HepG2 (cell line): Measurements from ENCODE around the gene ACSM6. TPM values are rescaled to one million over a fixed set of nuclear protein-coding genes. Genes with fewer than 3 reads are reported as not detected.

ENCODE experiments used
- ATRX ChIP-seq: sonication (generic); formaldehyde crosslinking; IDR thresholded peaks from 2 replicates; pipeline ENCODE4 v1.4.0; 2020; ENCODE audit warnings: missing genetic modification reagents, borderline replicate concordance
- HOXA3 ChIP-seq: sonication (generic); formaldehyde crosslinking; IDR thresholded peaks from 2 replicates; pipeline ENCODE4 v1.5.0; 2020; ENCODE audit warnings: missing genetic modification reagents
- PCBP2 ChIP-seq: fragments of 200-400 bp; formaldehyde crosslinking; optimal IDR thresholded peaks from 2 replicates; pipeline ENCODE3; 2018; ENCODE audit warnings: low read length, low read depth; ENCODE audit not compliant: poor library complexity, severe bottlenecking
- PHF21A ChIP-seq: sonication (generic); formaldehyde crosslinking; IDR thresholded peaks from 2 replicates; pipeline ENCODE4 v1.5.0; 2020; ENCODE audit warnings: mild to moderate bottlenecking, missing genetic modification reagents
- RELA ChIP-seq: sonication (generic); formaldehyde crosslinking; IDR thresholded peaks from 2 replicates; pipeline ENCODE4 v1.4.0; 2020; ENCODE audit warnings: missing genetic modification reagents
- YEATS2 ChIP-seq: sonication (generic); formaldehyde crosslinking; IDR thresholded peaks from 2 replicates; pipeline ENCODE4 v1.4.0; 2020; ENCODE audit warnings: missing genetic modification reagents, borderline replicate concordance
- ZMYM4 ChIP-seq: sonication (generic); formaldehyde crosslinking; IDR thresholded peaks from 2 replicates; pipeline ENCODE4 v1.8.1; 2023; ENCODE audit warnings: mild to moderate bottlenecking, missing genetic modification reagents
- ZNF101 ChIP-seq: sonication (generic); formaldehyde crosslinking; IDR thresholded peaks from 2 replicates; pipeline ENCODE4 v1.4.0; 2020; ENCODE audit warnings: mild to moderate bottlenecking, low read depth, missing genetic modification reagents, borderline replicate concordance
- ZNF329 ChIP-seq: sonication (generic); formaldehyde crosslinking; IDR thresholded peaks from 2 replicates; pipeline ENCODE4 v1.9.0; 2021; ENCODE audit warnings: low read depth, mild to moderate bottlenecking, missing genetic modification reagents
- ZNF510 ChIP-seq: sonication (generic); formaldehyde crosslinking; IDR thresholded peaks from 2 replicates; pipeline ENCODE4 v1.4.0; 2020; ENCODE audit warnings: low read depth, mild to moderate bottlenecking, missing genetic modification reagents
- ZSCAN29 ChIP-seq: sonication (generic); formaldehyde crosslinking; conservative IDR thresholded peaks from 2 replicates; pipeline ENCODE4 v1.4.0; 2020; ENCODE audit warnings: mild to moderate bottlenecking, missing genetic modification reagents
- ZSCAN30 ChIP-seq: sonication (generic); formaldehyde crosslinking; IDR thresholded peaks from 2 replicates; pipeline ENCODE4 v1.5.0; 2020; ENCODE audit warnings: mild to moderate bottlenecking, missing genetic modification reagents
- polyA plus RNA-seq, 8 experiments: library from polyadenylated mRNA; depleted of rRNA in 3 of 8; stranded (reverse) in 7 of 8; unstranded in 1 of 8; fragments of >200 nt; fragmentation: Illumina TruSeq in 4 of 8; extraction: Trizol in 4 of 8; gene quantifications; 2 replicates each; pipeline versions ENCODE4 v1.2.1 to v1.2.3, GENCODE V29; 2011 to 2016; ENCODE audit warnings: low read depth in 4 of 8, missing spikeins in 1 of 8, mixed read lengths in 1 of 8; ENCODE audit not compliant: insufficient read depth in 1 of 8
- total RNA-seq, 5 experiments: library from RNA; depleted of rRNA; stranded (reverse); fragments of >200 nt; fragmentation: Illumina TruSeq; extraction: Trizol; gene quantifications; 2 replicates each; pipeline ENCODE4 v1.2.3, GENCODE V29; 2016; ENCODE audit warnings: low read depth in 1 of 5
- TF ChIP-seq, protein P1 (sequence below): sonication (generic); formaldehyde crosslinking; IDR thresholded peaks from 2 replicates; pipeline ENCODE4 v1.5.0; 2020; ENCODE audit warnings: missing genetic modification reagents
- TF ChIP-seq, protein P2 (sequence below): sonication (generic); formaldehyde crosslinking; IDR thresholded peaks from 2 replicates; pipeline ENCODE4 v1.5.1; 2020; ENCODE audit warnings: mild to moderate bottlenecking, moderate library complexity, missing genetic modification reagents
- TF ChIP-seq, protein P3 (sequence below): IDR thresholded peaks from 2 replicates; pipeline ENCODE4 v1.6.1; 2016; ENCODE audit warnings: low read depth
- TF ChIP-seq, protein P4 (sequence below), 2 experiments: sonication (generic) in 1 of 2; formaldehyde crosslinking in 1 of 2; IDR thresholded peaks; 2 replicates each; pipeline versions ENCODE4 v1.4.0 to v1.6.1; 2018 to 2020; ENCODE audit warnings: missing genetic modification reagents in 2 of 2, borderline replicate concordance in 1 of 2, low read depth in 1 of 2, mild to moderate bottlenecking in 1 of 2, missing biosample characterization in 1 of 2
- TF ChIP-seq, protein P5 (sequence below): sonication (generic); formaldehyde crosslinking; IDR thresholded peaks from 2 replicates; pipeline ENCODE4 v1.4.0; 2020; ENCODE audit warnings: mild to moderate bottlenecking, missing genetic modification reagents
- TF ChIP-seq, protein P6 (sequence below): sonication (generic); formaldehyde crosslinking; IDR thresholded peaks from 2 replicates; pipeline ENCODE4 v1.4.0; 2020; ENCODE audit warnings: mild to moderate bottlenecking, missing genetic modification reagents
- TF ChIP-seq, protein P7 (sequence below): sonication (generic); formaldehyde crosslinking; IDR thresholded peaks from 2 replicates; pipeline ENCODE4 v1.4.0; 2020; ENCODE audit warnings: missing genetic modification reagents

The ACSM6 gene
- total and polyA plus RNA-seq, 2 of the 13 experiments (the other 11 are each of a cell fraction or from before 2014, with no cell fraction given) = not detected

DNA sequence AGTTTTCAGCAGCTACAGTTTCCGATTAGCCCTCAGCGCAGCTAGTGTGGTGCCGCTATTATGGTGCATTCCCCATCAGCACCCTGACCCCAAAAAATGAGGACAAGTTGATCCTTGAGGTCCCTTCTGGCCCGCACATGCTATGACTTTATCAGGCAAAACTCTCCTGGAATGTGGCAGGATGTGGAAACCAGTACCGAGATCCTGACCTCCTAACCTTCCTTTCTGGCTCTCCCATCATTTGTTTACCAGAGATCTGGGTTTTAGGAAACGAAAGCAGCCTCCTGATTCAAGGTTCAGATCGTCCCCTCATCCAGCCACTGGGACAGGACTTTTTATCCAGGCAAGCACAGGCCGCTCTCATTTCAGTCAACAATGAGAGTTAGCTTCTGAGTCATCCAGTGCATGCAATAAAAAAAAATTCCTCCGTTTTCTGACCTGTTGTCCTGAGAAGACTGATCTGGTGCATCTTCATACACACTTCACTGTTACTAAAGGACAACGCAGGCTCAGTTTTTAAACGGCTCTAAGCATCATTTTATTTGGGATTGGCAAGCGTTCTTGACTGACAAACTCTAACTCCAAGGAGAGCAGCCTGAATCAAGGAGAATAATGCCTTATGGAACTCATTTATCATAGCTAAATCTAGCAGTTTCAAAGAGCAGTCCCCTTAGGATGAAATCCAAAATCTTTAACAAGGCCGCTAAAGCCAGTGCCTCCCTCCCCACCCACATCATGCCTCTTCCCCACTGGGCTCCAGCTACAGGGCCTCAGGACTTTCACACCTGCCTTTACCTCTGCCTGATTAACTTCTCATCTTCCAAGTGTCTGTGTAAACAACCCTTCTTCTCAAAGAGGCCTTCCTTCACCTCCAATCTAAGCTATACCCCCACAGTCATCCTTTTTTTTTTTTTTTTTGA, 79.6 kb downstream of the ACSM6 start (continued):
- TF ChIP-seq YEATS2 (CRISPR knock-in tag) = peak; percentile 36; the same call in 1 of the 2 replicates
- TF ChIP-seq PHF21A (CRISPR knock-in tag) = peak; percentile 98
- TF ChIP-seq, protein P1, sequence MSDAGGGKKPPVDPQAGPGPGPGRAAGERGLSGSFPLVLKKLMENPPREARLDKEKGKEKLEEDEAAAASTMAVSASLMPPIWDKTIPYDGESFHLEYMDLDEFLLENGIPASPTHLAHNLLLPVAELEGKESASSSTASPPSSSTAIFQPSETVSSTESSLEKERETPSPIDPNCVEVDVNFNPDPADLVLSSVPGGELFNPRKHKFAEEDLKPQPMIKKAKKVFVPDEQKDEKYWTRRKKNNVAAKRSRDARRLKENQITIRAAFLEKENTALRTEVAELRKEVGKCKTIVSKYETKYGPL = no peak
- no peak for TF ChIP-seq ZNF101 (CRISPR knock-in tag)
- TF ChIP-seq, protein P2, sequence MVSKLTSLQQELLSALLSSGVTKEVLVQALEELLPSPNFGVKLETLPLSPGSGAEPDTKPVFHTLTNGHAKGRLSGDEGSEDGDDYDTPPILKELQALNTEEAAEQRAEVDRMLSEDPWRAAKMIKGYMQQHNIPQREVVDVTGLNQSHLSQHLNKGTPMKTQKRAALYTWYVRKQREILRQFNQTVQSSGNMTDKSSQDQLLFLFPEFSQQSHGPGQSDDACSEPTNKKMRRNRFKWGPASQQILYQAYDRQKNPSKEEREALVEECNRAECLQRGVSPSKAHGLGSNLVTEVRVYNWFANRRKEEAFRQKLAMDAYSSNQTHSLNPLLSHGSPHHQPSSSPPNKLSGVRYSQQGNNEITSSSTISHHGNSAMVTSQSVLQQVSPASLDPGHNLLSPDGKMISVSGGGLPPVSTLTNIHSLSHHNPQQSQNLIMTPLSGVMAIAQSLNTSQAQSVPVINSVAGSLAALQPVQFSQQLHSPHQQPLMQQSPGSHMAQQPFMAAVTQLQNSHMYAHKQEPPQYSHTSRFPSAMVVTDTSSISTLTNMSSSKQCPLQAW (CRISPR knock-in tag) = peak; percentile 67; the same call in 1 of the 2 replicates
- TF ChIP-seq ZSCAN29 (CRISPR knock-in tag) = peak; percentile 75; the same call in 1 of the 2 replicates
- TF ChIP-seq, protein P3, sequence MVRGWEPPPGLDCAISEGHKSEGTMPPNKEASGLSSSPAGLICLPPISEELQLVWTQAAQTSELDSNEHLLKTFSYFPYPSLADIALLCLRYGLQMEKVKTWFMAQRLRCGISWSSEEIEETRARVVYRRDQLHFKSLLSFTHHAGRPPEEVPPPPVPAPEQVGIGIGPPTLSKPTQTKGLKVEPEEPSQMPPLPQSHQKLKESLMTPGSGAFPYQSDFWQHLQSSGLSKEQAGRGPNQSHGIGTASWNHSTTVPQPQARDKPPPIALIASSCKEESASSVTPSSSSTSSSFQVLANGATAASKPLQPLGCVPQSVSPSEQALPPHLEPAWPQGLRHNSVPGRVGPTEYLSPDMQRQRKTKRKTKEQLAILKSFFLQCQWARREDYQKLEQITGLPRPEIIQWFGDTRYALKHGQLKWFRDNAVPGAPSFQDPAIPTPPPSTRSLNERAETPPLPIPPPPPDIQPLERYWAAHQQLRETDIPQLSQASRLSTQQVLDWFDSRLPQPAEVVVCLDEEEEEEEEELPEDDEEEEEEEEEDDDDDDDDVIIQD (CRISPR knock-in tag) = peak; percentile 93
- TF ChIP-seq ZMYM4 (CRISPR knock-in tag) = peak; percentile 61
- no peak for TF ChIP-seq RELA (CRISPR knock-in tag)
- TF ChIP-seq, protein P4, sequence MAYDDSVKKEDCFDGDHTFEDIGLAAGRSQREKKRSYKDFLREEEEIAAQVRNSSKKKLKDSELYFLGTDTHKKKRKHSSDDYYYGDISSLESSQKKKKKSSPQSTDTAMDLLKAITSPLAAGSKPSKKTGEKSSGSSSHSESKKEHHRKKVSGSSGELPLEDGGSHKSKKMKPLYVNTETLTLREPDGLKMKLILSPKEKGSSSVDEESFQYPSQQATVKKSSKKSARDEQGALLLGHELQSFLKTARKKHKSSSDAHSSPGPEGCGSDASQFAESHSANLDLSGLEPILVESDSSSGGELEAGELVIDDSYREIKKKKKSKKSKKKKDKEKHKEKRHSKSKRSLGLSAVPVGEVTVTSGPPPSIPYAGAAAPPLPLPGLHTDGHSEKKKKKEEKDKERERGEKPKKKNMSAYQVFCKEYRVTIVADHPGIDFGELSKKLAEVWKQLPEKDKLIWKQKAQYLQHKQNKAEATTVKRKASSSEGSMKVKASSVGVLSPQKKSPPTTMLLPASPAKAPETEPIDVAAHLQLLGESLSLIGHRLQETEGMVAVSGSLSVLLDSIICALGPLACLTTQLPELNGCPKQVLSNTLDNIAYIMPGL (CRISPR knock-in tag; IDR thresholded peaks at IDR 0.05; ENCODE audit: borderline replicate concordance in 1 of 2, low read depth in 1 of 2) = 0 out of 4 replicates have a peak, but pooled peaks of 1 of the 2 experiments have one; percentile 35
- TF ChIP-seq HOXA3 (CRISPR knock-in tag) = peak; percentile 56; the same call in 1 of the 2 replicates
- TF ChIP-seq ZNF329 (CRISPR knock-in tag) = no peak
- no peak for TF ChIP-seq ZSCAN30 (CRISPR knock-in tag)
- TF ChIP-seq, protein P5, sequence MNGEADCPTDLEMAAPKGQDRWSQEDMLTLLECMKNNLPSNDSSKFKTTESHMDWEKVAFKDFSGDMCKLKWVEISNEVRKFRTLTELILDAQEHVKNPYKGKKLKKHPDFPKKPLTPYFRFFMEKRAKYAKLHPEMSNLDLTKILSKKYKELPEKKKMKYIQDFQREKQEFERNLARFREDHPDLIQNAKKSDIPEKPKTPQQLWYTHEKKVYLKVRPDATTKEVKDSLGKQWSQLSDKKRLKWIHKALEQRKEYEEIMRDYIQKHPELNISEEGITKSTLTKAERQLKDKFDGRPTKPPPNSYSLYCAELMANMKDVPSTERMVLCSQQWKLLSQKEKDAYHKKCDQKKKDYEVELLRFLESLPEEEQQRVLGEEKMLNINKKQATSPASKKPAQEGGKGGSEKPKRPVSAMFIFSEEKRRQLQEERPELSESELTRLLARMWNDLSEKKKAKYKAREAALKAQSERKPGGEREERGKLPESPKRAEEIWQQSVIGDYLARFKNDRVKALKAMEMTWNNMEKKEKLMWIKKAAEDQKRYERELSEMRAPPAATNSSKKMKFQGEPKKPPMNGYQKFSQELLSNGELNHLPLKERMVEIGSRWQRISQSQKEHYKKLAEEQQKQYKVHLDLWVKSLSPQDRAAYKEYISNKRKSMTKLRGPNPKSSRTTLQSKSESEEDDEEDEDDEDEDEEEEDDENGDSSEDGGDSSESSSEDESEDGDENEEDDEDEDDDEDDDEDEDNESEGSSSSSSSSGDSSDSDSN (CRISPR knock-in tag) = peak; percentile 50
- TF ChIP-seq PCBP2 = no peak
- TF ChIP-seq ZNF510 (CRISPR knock-in tag) = no peak
- TF ChIP-seq, protein P6, sequence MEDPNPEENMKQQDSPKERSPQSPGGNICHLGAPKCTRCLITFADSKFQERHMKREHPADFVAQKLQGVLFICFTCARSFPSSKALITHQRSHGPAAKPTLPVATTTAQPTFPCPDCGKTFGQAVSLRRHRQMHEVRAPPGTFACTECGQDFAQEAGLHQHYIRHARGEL (CRISPR knock-in tag) = no peak
- no peak for TF ChIP-seq ATRX (CRISPR knock-in tag)
- TF ChIP-seq, protein P7, sequence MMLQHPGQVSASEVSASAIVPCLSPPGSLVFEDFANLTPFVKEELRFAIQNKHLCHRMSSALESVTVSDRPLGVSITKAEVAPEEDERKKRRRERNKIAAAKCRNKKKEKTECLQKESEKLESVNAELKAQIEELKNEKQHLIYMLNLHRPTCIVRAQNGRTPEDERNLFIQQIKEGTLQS (CRISPR knock-in tag) = peak; percentile 75
